SH-SY5Y (cell line): Measurements from ENCODE around the gene SLC50A1.

Experiments used
- GATA2 ChIP-seq: IDR thresholded peaks from 2 replicates; pipeline ENCODE4 v1.6.1; 2011; ENCODE audit warnings: mild to moderate bottlenecking, low read depth, low read length
- GATA3 ChIP-seq: IDR thresholded peaks from 2 replicates; pipeline ENCODE4 v1.6.1; 2011; ENCODE audit warnings: low read depth, mild to moderate bottlenecking, low read length, moderate library complexity

- TF ChIP-seq GATA3 = no peak
- no peak for TF ChIP-seq GATA2
These were observed 6.1 kb downstream of the SLC50A1 start for GRCh38 chr1:155141749-155142148.
